SK-N-MC (cell line): ENCODE measurements around the gene SLC37A3.

Experiments used
- EZH2 ChIP-seq: fragments of 200-600 bp; sonication (generic); IDR thresholded peaks from one replicate; pipeline ENCODE4 v1.6.1; 2017; ENCODE audit warnings: antibody characterized with exemption
- POLR2AphosphoS5 ChIP-seq: IDR thresholded peaks from 2 replicates; pipeline ENCODE4 v1.6.1; 2012; ENCODE audit warnings: mild to moderate bottlenecking, low read depth, low read length, borderline replicate concordance

GRCh38 chr7:140416560-140416959 lies 18.2 kb upstream of the SLC37A3 start:
- TF ChIP-seq POLR2AphosphoS5 (no peak), EZH2 (no peak)
